Kidney (tissue), 14 donors: ENCODE results near the gene GRIK3. TPM values are rescaled to one million over a fixed set of nuclear protein-coding genes. Genes with fewer than 3 reads are reported as not detected.

ENCODE experiments used
- DNase-seq, 5 donors: peaks; one replicate each; pipeline ENCODE4 v3.0.0-alpha.2; 2013 to 2020
- FAIRE-seq: peaks from 2 replicates; lab custom pipeline; 2012; peaks lifted over from hg19 to GRCh38; lab: Jason Lieb, UNC
- H3K27ac ChIP-seq, 2 donors: one replicate each; pipeline ENCODE4 v1.7.0; 2013; ENCODE audit warnings: low read depth in 2 of 2, low read length in 2 of 2, inconsistent platforms in 1 of 2
- H3K27me3 ChIP-seq: one replicate; pipeline ENCODE4 v1.7.1; 2013; ENCODE audit warnings: low read length, inconsistent platforms; ENCODE audit not compliant: control insufficient read depth, insufficient read depth
- H3K36me3 ChIP-seq, 3 donors: one replicate each; pipeline versions ENCODE4 v1.7.0 to v1.7.1; 2013; ENCODE audit warnings: low read length in 3 of 3, control low read depth in 1 of 3, inconsistent platforms in 1 of 3; ENCODE audit not compliant: insufficient read depth in 3 of 3, control insufficient read depth in 2 of 3
- H3K4me1 ChIP-seq, 3 donors: one replicate each; pipeline versions ENCODE4 v1.7.0 to v1.7.1; 2013; ENCODE audit warnings: low read length in 3 of 3, inconsistent platforms in 1 of 3, low read depth in 1 of 3; ENCODE audit not compliant: control insufficient read depth in 2 of 3, insufficient read depth in 2 of 3
- H3K4me3 ChIP-seq, 3 donors: one replicate each; pipeline versions ENCODE4 v1.7.0 to v1.8.1; 2013; ENCODE audit warnings: low read length in 3 of 3, control low read depth in 1 of 3, inconsistent platforms in 1 of 3
- H3K9ac ChIP-seq, 3 donors: one replicate each; pipeline versions ENCODE4 v1.7.0 to v1.7.1; 2013; ENCODE audit warnings: low read length in 3 of 3, control low read depth in 1 of 3, inconsistent platforms in 1 of 3
- H3K9me3 ChIP-seq, 3 donors: one replicate each; pipeline versions ENCODE4 v1.7.0 to v1.7.1; 2013; ENCODE audit warnings: low read length in 3 of 3, control low read depth in 1 of 3, inconsistent platforms in 1 of 3; ENCODE audit not compliant: control insufficient read depth in 2 of 3, insufficient read depth in 1 of 3
- intact Hi-C: fragments of 100-400 bp; cut with DNase I; formaldehyde crosslinking; loops from one replicate; pipeline ENCODE4 v1.11.1; 2022
- polyA plus RNA-seq: library from polyadenylated mRNA; stranded (reverse); fragments of 350-450 nt; fragmentation: Illumina TruSeq; extraction: RNeasy Lipid Tissue Mini Kit (QIAGEN cat#74804); gene quantifications from one replicate; pipeline ENCODE4 v1.2.3, GENCODE V29; 2014; ENCODE audit warnings: low read depth, low replicate concordance; ENCODE audit not compliant: insufficient read depth
- total RNA-seq: library from RNA; stranded (reverse); fragmentation: NEBNext Ultra II Directional; extraction: Animal tissue kit (Norgen Biotek cat#: 25700); gene quantifications from one replicate; pipeline ENCODE4 v1.2.1, GENCODE V29; 2021
- TF ChIP-seq, protein P1 (sequence below): IDR thresholded peaks from 3 replicates; pipeline ENCODE4 v1.5.1; 2012; ENCODE audit warnings: mild to moderate bottlenecking, moderate library complexity, borderline replicate concordance; ENCODE audit not compliant: insufficient read depth; ENCODE audit errors: extremely low read depth
- donor health status: control.
- donor health status: control.
- donor health status: control.
- donor health status: control.
- donor health status: control.
- donor health status: DM: yes; HTN: yes; CAD: no.
- donor health status: Normal renal cell carcinoma (clear cell type).

GRIK3 gene
- total and polyA plus RNA-seq, 2 donors from 2014 or later: 0.06 to 0.38 TPM

DNA sequence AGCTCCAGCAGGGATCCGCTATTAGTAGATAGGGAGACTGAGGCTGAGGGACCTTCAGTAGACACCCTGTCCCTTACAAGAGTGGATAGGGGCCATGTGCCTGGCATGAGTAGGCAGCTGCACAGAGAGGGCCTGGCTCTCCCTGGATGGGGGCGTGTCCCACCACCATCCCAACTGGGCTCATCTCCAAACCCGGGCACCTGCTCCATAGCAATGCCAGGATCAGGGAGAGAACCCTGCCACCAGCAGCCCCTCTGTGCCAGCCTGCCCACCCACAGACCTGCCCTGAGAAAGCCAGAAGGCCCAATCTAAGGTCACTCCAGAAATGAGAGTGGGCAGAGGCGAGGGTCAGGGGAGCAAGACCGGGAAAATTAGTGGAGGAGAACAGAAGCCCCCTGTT is 121.3 kb downstream of the GRIK3 start:
- no peaks in the 10 kb centered on the region for H3K36me3 ChIP-seq
- no peak for DNase-seq
- no peaks in the 10 kb centered on the region for H3K9me3 ChIP-seq
- no peak overlapping the region for H3K9ac ChIP-seq
- FAIRE-seq: no peak
- no peak overlapping the region for H3K27ac ChIP-seq
- intact Hi-C loops: no loop called here
- no peaks in the 10 kb centered on the region for H3K27me3 ChIP-seq
- no peak overlapping the region for H3K4me3 ChIP-seq
- TF ChIP-seq, protein P1, sequence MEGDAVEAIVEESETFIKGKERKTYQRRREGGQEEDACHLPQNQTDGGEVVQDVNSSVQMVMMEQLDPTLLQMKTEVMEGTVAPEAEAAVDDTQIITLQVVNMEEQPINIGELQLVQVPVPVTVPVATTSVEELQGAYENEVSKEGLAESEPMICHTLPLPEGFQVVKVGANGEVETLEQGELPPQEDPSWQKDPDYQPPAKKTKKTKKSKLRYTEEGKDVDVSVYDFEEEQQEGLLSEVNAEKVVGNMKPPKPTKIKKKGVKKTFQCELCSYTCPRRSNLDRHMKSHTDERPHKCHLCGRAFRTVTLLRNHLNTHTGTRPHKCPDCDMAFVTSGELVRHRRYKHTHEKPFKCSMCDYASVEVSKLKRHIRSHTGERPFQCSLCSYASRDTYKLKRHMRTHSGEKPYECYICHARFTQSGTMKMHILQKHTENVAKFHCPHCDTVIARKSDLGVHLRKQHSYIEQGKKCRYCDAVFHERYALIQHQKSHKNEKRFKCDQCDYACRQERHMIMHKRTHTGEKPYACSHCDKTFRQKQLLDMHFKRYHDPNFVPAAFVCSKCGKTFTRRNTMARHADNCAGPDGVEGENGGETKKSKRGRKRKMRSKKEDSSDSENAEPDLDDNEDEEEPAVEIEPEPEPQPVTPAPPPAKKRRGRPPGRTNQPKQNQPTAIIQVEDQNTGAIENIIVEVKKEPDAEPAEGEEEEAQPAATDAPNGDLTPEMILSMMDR: no peak
- no peaks in the 10 kb centered on the region for H3K4me1 ChIP-seq

DNA sequence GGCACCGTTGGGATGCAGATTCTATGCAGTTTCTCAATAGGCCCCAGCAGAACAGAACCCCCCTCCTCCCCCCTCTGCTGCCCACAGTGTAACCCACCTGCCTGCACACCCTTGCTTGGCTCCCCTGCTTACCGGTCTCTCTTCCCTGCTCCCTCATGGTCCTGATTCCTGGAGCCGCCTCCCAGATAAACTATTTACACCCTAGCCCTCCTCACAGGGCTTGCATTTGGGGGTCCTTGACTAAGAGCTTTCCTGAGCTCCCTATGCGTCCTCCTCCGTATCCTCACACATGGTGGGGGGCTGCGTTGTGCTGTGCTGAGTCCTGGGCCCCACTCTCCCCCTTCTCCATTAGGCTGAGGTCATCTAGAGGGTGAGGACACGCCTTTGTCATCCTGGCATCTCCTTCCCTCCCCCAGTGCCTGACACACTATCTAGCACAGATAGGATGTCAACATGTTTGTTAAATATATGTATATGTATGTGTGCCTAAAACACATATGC is 121.9 kb downstream of the GRIK3 start:
- no peaks in the 10 kb centered on the region for H3K27me3 ChIP-seq
- no peaks in the 10 kb centered on the region for H3K36me3 ChIP-seq
- no peak overlapping the region for H3K9ac ChIP-seq
- no peak overlapping the region for H3K4me3 ChIP-seq
- no peak overlapping the region for H3K27ac ChIP-seq
- H3K9me3 ChIP-seq: no peaks in the 10 kb centered on the region
- no peaks in the 10 kb centered on the region for H3K4me1 ChIP-seq
- intact Hi-C loops: no loop called here
- DNase-seq (peak in 2 of 5 donors; percentile 13 to 23), FAIRE-seq (no peak)
- TF ChIP-seq, protein P1: no peak

DNA sequence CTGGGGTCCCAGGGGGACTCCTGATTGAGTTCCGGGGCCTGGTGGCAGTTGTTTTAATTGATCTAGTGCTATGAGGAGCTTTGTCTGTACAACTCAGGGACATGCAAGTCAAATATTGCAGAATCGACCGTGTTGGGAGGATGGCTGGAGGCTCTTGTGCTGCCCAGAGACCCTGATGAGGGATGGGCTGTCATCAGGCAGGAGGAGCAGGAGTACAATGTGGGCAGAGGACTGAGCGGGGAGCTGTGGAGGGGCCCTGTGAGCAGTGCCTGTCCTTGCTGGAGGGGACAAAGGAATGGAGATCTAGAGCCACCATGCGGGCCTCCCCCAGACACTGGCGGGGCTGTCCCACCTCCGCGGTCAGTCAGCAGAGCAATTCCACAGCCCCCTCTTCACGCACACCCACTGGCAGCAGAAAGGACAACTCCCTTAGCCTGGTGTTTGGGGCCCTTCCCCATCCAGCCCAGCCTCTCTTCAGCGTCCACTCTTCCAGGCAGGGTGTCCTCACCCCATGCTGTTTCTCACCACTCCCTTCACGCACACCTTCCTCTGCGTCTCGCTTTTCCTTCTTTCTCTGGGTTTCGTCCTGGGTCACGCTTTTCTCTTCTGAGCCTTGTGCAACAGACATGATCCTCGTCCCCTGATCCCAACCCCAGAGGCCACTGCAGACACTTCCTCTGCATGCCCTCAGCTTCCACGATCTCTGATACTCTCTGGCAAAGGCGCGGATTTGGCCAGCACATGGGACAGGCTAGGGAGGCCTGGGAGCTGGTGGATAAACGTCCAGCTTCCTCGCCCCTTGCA is 122.6 kb downstream of the GRIK3 start:
- DNase-seq: no peak
- no peak for FAIRE-seq
- Histone ChIP-seq H3K4me1 (no peaks in the 10 kb centered on the region), H3K36me3 (no peaks in the 10 kb centered on the region), H3K9me3 (no peaks in the 10 kb centered on the region), H3K9ac (no peak overlapping the region), H3K4me3 (no peak overlapping the region), H3K27ac (no peak overlapping the region), H3K27me3 (no peaks in the 10 kb centered on the region)
- TF ChIP-seq, protein P1: no peak
- intact Hi-C loops: no loop called here
